ENCODE data around the gene CGAS.
"Not testable (repeated sequence)": the region's sequence is repeated elsewhere in the genome, so short reads cannot be mapped to it uniquely, and the experiment has no call there.

Gene CGAS

DNA sequence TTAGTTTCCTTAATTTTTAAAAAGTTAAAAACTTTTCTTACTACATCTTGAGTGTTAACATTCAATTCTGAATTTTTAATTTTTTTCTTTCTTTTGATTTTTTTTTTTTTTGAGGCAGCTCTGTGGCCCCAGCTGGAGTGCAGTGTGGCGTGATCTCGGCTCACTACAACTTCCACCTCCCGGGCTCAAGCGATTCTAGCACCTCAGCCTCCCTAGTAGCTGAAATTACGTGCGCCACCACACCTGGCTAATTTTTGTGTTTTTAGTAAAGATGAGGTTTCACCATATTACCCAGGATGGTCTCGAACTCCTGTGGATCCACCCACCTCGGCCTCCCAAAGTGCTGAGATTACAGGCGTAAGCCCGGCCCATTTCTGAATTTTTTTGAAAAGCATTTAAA is 56.2 kb downstream of the CGAS start:
- DNase-seq (ENCODE audit: low spot score): no peak

DNA sequence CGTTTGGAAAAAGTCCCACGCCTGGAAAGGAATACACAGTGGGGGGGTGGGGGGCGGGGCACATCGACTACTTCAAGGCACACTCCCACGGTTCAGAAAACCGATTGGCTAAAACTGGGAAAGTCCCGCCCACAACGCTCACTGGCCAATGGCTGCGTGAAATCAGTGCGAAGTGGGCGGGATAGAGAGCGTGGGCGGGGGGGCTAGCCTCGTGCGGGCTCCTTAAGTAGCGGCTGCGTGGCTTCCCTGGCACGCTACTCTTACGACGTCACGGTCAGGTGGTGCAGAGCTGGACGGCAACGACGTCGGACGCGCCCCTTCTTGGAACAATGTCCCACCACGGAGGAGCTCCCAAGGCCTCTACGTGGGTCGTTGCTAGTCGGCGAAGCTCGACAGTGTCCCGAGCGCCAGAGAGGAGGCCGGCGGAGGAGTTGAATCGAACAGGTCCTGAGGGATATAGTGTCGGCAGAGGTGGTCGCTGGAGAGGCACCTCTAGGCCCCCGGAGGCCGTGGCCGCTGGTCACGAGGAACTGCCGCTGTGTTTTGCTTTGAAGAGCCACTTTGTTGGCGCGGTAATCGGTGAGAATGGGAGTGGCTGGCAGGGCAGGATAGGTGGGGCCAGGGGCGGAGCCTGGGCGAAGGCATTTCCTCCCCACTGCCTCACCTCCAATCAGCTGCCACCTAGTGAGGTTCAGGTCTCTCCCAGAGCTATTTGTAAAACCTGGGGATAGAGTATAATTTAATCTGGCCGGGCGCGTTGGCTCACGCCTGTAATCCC is 57.3 kb downstream of the CGAS start, which contains the start of gene DDX43:
Gene DDX43 (plus strand): TSS at position 252 of the 778 bp plus-strand sequence. CDS start 78 bp downstream, at position 330.
- peak; percentile 84 for DNase-seq (ENCODE audit: low spot score)

DNA sequence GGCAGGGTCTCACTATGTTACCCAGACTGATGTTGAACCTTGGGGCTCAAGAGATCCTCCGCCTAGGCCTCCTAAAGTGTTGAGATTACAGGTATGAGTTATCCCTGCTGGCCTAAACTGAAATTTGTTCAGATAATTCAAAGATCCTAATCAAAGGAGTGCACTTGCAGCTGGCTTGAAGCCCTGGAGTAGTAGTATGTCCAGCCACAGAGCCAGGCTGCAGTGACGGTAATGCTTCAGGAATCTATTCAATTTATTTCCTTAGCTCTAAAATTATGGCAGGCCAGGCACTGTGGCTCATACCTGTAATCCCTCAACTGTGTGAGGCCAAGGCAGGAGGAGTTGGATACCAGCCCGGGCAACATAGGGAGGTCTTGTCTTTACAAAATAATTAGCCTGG is 58.8 kb downstream of the CGAS start:
- no peak for DNase-seq (ENCODE audit: low spot score)

DNA sequence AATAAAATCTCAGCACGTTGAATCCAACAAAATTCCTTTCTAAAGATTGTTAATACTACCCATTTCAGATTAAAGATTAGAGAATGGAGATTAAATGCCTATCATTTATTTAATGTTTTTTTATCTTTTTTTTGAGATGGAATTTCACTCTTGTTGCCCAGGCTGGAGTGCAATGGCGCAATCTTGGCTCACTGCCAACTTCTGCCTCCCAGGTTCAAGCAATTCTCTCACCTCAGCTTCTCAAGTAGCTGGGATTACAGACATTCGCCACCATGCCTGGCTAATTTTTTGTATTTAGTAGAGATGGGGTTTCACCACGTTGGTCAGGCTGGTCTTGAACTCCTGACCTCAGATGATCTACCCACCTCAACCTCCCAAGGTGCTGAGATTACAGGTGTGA is 59.9 kb downstream of the CGAS start:
- DNase-seq (ENCODE audit: low spot score): not testable (repeated sequence)

DNA sequence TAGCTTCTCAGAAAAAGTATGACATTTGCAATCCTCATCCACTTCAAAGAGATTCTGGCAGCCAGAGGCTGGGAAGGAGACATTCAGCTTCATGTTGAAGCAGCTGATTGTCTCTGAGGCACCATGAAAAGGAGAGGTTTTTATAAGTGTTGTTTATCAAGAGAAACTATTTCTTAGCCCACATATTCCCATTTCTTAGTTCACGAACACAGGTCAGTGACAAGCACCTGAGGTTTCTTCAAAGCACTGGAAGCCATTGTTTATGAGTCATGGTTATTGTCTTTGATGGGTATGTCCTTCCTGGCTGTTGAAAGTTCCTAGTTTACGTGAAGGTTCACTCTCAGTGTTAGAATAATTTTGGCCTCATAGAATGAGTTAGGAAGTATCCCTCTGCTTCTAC is 60.4 kb downstream of the CGAS start:
- DNase-seq (ENCODE audit: low spot score): no peak

DNA sequence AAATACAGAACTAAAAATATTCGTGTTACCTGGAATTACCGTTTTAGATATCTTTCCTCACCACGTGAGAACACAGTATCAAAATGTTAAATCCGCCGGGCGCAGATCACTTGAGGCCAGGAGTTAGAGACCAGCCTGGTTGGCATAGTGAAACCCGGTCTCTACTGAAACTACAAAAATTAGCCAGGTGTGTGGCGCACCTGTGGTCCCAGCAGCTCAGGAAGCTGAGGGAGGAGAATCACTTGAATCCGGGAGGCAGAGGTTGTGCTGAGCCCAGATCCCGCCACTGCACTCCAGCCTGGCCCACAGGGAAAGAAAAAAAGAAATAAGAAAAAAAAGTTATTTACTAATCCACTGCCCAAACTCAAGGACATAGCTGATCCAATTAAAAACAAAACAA is 62.2 kb downstream of the CGAS start:
- DNase-seq (ENCODE audit: low spot score): no peak

DNA sequence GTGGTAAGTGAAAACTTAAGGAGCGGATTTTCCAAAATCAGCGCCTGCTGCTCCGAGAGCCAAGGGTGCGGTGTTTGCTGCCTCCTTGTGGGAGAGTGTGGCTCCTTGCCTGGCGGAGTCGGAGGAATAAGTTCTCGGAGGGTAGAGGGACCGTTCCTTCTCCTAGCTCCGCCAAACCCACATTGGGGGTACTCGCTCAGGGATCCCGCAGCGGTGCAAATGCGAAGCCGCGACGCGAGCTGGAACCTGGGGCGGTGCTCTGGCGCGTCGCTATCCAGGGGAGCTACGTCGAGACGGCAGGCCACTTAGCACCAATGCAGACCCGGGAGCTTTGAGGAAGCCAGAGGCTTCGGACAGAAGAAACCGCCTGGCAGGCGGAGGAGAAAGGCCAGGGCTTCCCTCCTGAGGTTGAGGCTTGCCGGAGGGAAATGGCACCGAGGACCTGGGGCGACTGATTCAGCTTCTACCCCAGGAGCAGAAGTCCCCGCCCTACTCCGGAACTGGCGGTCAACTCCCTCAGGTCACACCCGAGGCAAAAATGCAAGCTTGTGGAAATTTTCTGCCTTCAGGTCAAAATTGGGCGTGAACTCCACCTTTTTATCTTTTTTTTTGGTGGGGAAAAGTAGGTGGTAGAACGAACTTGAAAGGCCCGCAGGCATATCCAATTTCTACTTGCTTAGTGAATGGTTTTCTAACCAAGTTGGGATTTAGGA is 63.1 kb downstream of the CGAS start:
- peak; percentile 83 for DNase-seq (ENCODE audit: low spot score)

DNA sequence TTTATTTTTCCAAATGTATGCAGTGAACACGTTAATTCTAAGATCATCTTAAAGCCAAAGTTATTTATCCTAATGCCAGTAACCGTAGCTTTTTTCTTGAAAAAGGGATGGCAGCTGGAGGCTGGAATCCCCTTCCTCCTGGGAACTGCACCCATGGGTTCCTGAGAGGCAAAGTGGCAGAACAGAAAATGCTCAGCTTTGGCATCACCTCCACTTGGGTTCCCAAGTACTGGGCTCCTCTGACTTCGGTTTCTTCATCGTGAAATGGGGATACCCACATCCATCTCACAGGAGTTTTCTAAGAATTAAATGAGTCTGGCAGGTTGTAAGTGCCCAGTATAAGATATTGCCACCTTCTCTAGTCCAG is 63.7 kb downstream of the CGAS start:
- no peak for DNase-seq (ENCODE audit: low spot score)

DNA sequence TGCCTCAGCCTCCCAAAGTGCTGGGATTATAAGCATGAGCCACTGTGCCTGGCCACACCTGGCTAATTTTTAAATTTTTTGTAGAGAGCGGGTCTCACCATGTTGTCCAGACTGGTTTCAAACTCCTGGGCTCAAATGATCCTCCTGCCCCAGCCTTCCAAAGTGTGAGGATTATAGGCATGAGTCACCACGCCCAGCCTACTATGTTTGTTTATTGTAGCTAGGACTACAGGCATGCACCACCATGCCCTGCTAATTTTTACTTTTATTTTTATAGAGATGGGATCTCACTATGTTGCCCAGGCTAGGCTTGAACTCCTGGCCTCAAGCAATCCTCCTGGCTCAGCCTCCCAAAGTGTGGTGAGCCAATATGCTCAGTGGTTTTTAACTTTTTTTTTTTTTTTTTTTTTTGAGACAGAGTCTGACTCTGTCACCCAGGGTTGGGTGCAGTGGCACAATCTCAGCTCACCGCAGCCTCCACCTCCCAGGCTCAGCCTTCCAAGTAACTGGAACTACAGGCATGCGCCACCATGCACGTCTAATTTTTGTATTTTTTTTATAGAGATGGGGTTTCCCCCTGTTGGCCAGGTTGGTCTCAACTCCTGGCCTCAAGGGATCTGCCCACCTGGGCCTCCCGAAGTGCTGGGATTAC is 69.5 kb downstream of the CGAS start:
- no peak for DNase-seq (ENCODE audit: low spot score)

DNA sequence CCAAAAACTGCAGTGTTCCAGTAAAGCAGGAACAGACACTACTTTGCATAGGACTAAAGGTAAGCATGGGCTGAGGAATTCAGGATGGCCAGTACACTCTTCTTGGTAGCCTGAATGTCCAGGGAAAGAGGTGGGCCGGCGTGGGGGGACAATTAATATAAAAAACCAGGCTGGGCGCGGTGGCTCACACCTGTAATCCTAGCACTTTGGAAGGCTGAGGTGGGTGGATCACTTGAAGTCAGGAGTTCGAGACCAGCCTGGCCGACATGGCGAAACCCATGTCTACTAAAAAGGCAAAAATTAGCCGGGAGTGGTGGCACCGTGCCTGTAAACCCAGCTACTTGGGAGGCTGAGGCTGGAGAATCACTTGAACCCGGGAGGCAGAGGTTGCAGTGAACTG is 70.6 kb downstream of the CGAS start:
- not testable (repeated sequence) for DNase-seq (ENCODE audit: low spot score)

DNA sequence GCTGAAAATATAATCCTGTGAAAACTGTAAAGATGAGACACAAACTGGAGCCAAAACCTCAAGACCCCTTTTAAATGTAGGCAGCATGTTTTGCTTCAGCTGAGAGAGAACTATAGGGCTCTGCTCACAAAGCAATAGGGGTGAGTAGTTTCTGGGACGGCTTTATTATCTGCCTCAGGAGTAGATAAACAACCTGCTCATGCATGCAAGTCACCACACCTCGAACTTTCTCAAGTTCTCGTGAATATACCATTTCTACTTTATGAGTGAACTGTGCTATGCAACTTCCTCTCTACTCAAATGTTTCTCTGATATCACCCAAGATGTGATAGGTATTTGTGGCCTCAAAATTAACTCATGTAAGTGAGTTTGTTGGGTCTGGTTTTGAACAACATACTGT is 74.9 kb downstream of the CGAS start:
- no peak for DNase-seq (ENCODE audit: low spot score)

DNA sequence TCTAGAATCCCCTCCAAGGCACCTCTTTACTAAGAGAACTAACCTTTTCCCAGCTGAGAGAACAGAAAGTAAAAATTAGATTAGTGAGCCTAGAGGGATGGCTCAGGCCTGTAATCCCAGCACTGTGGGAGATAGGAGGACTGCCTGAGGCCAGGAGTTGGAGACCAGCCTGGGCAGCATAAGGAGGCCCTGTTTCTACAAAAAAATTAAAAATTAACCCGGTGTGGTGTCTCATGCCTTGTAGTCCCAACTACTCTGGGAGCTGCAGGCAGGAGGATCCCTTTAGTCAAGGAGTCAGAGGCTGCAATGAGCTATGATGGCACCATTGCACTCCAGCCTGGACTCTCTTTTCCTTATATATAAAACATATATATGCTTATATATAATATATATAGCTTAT is 76.9 kb downstream of the CGAS start:
- DNase-seq (ENCODE audit: low spot score): no peak
